CD4-positive, CD25-positive, alpha-beta regulatory T cell (primary cell): Measurements from ENCODE around the gene MBD5. TPM values are rescaled to one million over a fixed set of nuclear protein-coding genes. Genes with fewer than 3 reads are reported as not detected.

Source experiments
- ATAC-seq, 2 donors: fragments of 150-1000 bp; cut with Tn5 transposase; one replicate each; pipeline ENCODE4 v1.10.0; 2021; ENCODE audit warnings: low read depth in 2 of 2, moderate number of reproducible peaks in 2 of 2, moderate library complexity in 1 of 2
- DNase-seq, 3 donors: peaks; one replicate each; pipeline versions ENCODE4 v3.0.0 to v3.0.0-alpha.2; 2012 to 2022; ENCODE audit warnings: mixed read lengths in 1 of 3
- H3K27ac ChIP-seq: one replicate; pipeline ENCODE4 v1.7.0; 2013; ENCODE audit warnings: mild to moderate bottlenecking, low read length; ENCODE audit not compliant: insufficient read depth, poor library complexity, severe bottlenecking
- H3K27me3 ChIP-seq: one replicate; pipeline ENCODE4 v1.7.0; 2013; ENCODE audit warnings: low read length; ENCODE audit not compliant: control insufficient read depth, insufficient read depth
- H3K36me3 ChIP-seq: one replicate; pipeline ENCODE4 v1.7.0; 2013; ENCODE audit warnings: mild to moderate bottlenecking, low read length, moderate library complexity; ENCODE audit not compliant: control insufficient read depth, insufficient read depth
- H3K4me1 ChIP-seq: 2 replicates; pipeline ENCODE4 v1.7.0; 2013; ENCODE audit warnings: mild to moderate bottlenecking, low read length; ENCODE audit not compliant: insufficient read depth, control insufficient read depth, poor library complexity, severe bottlenecking
- H3K4me3 ChIP-seq: one replicate; pipeline ENCODE4 v1.7.0; 2013; ENCODE audit warnings: low read depth, mild to moderate bottlenecking, low read length, moderate library complexity
- H3K9me3 ChIP-seq, 2 experiments: 1 replicate in 1 of 2; 2 replicates in 1 of 2; pipeline ENCODE4 v1.7.0; 2013; ENCODE audit warnings: low read length in 2 of 2, mild to moderate bottlenecking in 1 of 2, moderate library complexity in 1 of 2; ENCODE audit not compliant: control insufficient read depth in 2 of 2
- H3K27ac Mint-ChIP-seq, 3 donors: one replicate each; pipeline ENCODE4 v1.8.0; 2020 to 2022; ENCODE audit warnings: mild to moderate bottlenecking in 3 of 3, mixed read lengths in 3 of 3, moderate library complexity in 2 of 3
- H3K27me3 Mint-ChIP-seq: one replicate; pipeline ENCODE4 v1.8.0; 2022; ENCODE audit warnings: mild to moderate bottlenecking, mixed read lengths
- H3K36me3 Mint-ChIP-seq: one replicate; pipeline ENCODE4 v1.8.0; 2020; ENCODE audit warnings: mixed read lengths
- H3K4me1 Mint-ChIP-seq, 4 donors: one replicate each; pipeline ENCODE4 v1.8.0; 2020 to 2022; ENCODE audit warnings: mixed read lengths in 4 of 4, mild to moderate bottlenecking in 1 of 4
- H3K4me3 Mint-ChIP-seq, 4 donors: one replicate each; pipeline ENCODE4 v1.8.0; 2020 to 2022; ENCODE audit warnings: mild to moderate bottlenecking in 4 of 4, mixed read lengths in 4 of 4, moderate library complexity in 3 of 4
- H3K9me3 Mint-ChIP-seq, 7 donors: one replicate each; pipeline ENCODE4 v1.8.0; 2020 to 2022; ENCODE audit warnings: mixed read lengths in 7 of 7, mild to moderate bottlenecking in 3 of 7, moderate library complexity in 2 of 7
- polyA plus RNA-seq, 4 donors: library from polyadenylated mRNA; unstranded; fragments of 300-500 nt; fragmentation: Illumina TruSeq; gene quantifications; one replicate each; pipeline ENCODE4 v1.2.3, GENCODE V29; 2021
- total RNA-seq: library from RNA; stranded (reverse); gene quantifications from one replicate; pipeline ENCODE4 v1.2.3, GENCODE V29; 2022

MBD5 gene
- total and polyA plus RNA-seq, 5 donors from 2014 or later = 11.7 to 62.6 (median 13.1) TPM

DNA sequence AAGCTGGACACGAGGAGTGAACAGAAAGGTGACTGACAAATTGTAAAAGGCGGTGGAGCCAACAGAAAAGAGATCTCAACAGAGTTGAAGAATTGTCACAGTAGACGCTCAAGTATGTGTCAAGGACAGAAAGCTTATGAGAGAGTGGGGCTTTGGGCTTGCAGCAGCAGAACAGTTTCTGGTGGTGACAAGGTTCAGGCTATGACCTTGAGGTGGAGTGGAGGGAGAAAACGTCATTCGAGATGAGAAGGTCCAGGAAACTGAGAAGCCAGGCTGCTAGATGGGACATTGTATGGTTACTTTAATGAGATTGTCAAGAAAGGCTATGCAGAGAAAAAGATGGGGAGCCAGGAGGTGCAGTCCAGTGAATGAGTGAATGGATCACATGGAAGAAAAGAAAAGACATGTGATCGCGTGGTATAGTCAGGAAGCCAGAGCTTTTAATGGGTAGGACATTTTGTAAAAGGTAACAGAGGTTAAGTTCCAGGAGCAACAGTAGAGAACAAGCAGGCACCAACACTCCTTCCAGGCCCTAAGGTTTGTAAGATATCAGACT, 532.5 kb downstream of the MBD5 start:
- H3K9me3 ChIP-seq = no peaks in the 10 kb centered on the region
- peak overlapping the region; percentile 66 for H3K27ac ChIP-seq
- no peaks in the 10 kb centered on the region for H3K27me3 ChIP-seq
- ATAC-seq (peak; percentile 28 to 30), DNase-seq (no peak)
- H3K36me3 ChIP-seq = no peaks in the 10 kb centered on the region
- Mint-ChIP-seq H3K27ac (no peak overlapping the region), H3K4me3 (no peak overlapping the region), H3K27me3 (no peaks in the 10 kb centered on the region), H3K9me3 (peaks cover 0 to 3% (median 0%) of the 10 kb centered on the region in 7 donors), H3K4me1 (peaks cover 0 to 11% (median 2%) of the 10 kb centered on the region in 4 donors), H3K36me3 (no peaks in the 10 kb centered on the region)
- H3K4me3 ChIP-seq = peak overlapping the region; percentile 98
- peaks cover 9% of the 10 kb centered on the region for H3K4me1 ChIP-seq

DNA sequence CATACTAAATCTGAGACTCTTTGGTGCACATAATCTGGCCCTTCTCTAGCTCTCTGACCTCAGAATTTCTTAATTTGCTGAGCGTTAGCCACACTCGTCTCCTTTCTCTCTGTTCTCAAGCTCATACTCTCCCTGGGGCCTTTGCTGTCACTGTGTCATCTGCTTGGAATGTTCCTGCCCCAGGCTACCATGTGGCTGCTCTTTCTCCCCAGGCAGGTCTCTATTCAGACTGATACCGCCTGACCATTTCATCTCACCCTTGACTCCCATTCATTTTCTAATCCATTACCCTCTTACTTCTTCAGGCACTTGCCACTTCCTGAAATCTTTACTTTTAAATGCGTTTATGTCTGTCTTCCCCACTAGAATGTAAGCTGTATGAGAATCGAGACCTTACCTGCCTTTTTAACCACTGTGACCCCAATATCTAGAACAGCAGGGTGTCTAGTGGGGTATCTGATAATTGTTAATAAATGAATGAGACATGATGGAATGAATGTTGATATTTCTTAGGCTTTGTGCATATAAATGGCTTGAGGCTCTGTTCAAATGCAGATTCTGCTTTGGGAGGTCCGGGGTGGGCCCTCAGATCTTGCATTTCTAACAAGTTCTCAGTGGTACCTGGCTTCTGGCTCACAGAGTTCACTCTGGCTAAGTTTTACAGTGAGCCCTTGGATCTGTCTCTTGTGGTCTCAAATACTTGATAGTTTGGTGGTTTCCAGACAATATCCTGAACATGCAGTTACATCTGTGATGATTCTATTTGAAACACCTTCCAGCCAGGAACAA, 533.8 kb downstream of the MBD5 start:
- Histone ChIP-seq H3K9me3 (no peaks in the 10 kb centered on the region), H3K27me3 (no peaks in the 10 kb centered on the region), H3K27ac (no peak overlapping the region), H3K4me3 (no peak overlapping the region), H3K4me1 (peaks cover 9% of the 10 kb centered on the region), H3K36me3 (no peaks in the 10 kb centered on the region)
- ATAC-seq = no peak
- no peaks in the 10 kb centered on the region for H3K27me3 Mint-ChIP-seq
- no peak overlapping the region for H3K27ac Mint-ChIP-seq
- no peaks in the 10 kb centered on the region for H3K36me3 Mint-ChIP-seq
- H3K4me1 Mint-ChIP-seq = peaks cover 0 to 11% (median 2%) of the 10 kb centered on the region in 4 donors
- peaks cover 0 to 3% (median 0%) of the 10 kb centered on the region in 7 donors for H3K9me3 Mint-ChIP-seq
- DNase-seq = no peak
- H3K4me3 Mint-ChIP-seq = no peak overlapping the region

DNA sequence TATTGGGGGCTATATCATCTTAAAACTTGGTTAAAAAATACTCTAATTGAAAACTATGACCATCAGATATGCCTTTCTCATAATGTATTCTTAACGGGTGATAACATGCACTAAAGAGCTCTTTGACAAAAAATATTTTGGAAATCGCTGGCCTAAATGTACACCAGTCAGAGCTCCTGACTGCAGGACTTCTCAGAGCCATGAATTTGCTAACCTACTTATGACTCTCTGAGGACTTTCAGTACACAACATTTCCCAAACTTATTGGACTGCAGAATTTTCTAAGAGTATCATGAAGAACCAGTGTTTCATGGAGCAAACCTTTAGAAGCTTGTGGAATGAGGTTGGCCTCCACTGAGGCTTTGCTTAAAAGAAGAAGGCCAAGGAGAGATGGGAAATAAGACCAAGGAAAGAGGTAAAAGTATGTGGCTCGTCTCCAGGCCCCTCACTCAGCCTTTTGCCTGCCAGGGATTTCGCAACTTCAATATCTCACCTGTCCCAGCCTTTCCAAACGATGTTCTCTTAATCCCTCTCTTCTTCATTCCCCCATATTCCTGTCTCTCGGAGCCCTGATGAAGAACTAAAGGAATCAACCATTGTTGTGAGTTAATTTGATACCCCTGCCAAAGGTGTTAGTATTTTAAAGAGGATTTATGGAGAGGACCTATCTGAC, 534.9 kb downstream of the MBD5 start:
- ATAC-seq = no peak
- Mint-ChIP-seq H3K4me1 (peaks cover 0 to 11% (median 2%) of the 10 kb centered on the region in 4 donors), H3K4me3 (peak overlapping the region in 1 of 4 donors; percentile 90), H3K9me3 (peaks cover 0 to 3% (median 0%) of the 10 kb centered on the region in 7 donors), H3K27ac (no peak overlapping the region), H3K36me3 (no peaks in the 10 kb centered on the region), H3K27me3 (no peaks in the 10 kb centered on the region)
- peaks cover 9% of the 10 kb centered on the region for H3K4me1 ChIP-seq
- H3K4me3 ChIP-seq = no peak overlapping the region
- DNase-seq = no peak
- no peaks in the 10 kb centered on the region for H3K36me3 ChIP-seq
- no peak overlapping the region for H3K27ac ChIP-seq
- no peaks in the 10 kb centered on the region for H3K27me3 ChIP-seq
- no peaks in the 10 kb centered on the region for H3K9me3 ChIP-seq

DNA sequence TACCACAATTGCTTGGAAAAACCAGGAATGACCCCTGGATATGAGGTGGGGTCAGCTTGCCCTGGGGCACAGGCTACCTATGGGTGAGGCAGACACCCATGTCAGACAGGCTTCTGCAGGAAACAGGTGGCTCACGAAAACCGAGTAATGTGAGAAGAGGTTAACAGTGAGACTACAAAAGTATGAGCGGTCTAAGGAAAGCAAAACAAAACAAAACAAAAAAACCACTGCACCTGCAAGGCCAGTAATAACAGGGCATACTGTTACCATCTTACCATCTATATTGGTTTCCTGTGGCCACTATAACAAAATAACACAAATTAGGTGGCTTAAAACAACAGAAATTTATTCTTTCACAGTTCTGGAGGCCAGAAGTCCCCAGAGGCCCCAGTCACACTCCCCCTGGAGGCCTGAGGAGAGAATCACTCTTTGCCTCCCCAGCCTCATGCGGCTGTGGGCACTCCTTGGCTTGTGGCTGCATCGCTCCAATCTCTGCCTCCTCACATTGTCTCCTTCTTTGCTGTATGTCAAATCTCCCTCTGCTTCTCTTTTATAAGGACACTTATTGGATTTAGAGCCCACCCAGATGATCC, 537.0 kb downstream of the MBD5 start:
- Mint-ChIP-seq H3K27ac (no peak overlapping the region), H3K4me3 (no peak overlapping the region), H3K4me1 (peaks cover 0 to 4% (median 0%) of the 10 kb centered on the region in 4 donors), H3K36me3 (no peaks in the 10 kb centered on the region), H3K27me3 (no peaks in the 10 kb centered on the region), H3K9me3 (peaks cover 0 to 3% (median 0%) of the 10 kb centered on the region in 7 donors)
- Histone ChIP-seq H3K4me1 (peaks cover 5% of the 10 kb centered on the region), H3K36me3 (no peaks in the 10 kb centered on the region), H3K9me3 (no peaks in the 10 kb centered on the region), H3K4me3 (no peak overlapping the region), H3K27me3 (no peaks in the 10 kb centered on the region), H3K27ac (no peak overlapping the region)
- peak in 1 of 3 donors; percentile 38 for DNase-seq
- no peak for ATAC-seq

DNA sequence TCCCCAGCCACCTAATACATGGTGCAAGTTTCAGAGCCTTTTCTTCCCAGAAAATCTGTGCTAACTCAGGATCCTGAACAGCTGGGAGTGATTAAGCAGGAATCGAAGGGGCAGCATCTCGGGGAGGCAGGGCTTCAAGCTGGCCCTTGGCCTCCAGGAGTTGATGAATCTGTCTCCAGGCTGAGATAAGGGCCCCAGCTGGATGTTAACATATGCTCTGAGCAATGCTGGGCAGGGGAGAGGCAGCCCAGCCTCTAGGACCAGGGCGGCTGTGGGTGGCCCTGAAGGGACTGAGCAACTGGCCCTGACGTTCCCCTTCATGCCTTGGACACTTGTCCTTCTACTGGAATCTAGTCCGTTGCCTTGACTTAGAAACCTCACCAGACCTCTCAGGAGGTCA, 539.6 kb downstream of the MBD5 start:
- Histone ChIP-seq H3K27ac (no peak overlapping the region), H3K4me3 (no peak overlapping the region), H3K9me3 (no peaks in the 10 kb centered on the region), H3K36me3 (no peaks in the 10 kb centered on the region), H3K4me1 (no peaks in the 10 kb centered on the region), H3K27me3 (no peaks in the 10 kb centered on the region)
- no peaks in the 10 kb centered on the region for H3K36me3 Mint-ChIP-seq
- H3K27ac Mint-ChIP-seq = no peak overlapping the region
- no peak overlapping the region for H3K4me3 Mint-ChIP-seq
- ATAC-seq = no peak
- peaks cover 0 to 3% (median 0%) of the 10 kb centered on the region in 7 donors for H3K9me3 Mint-ChIP-seq
- H3K27me3 Mint-ChIP-seq = peaks cover 4% of the 10 kb centered on the region
- no peak for DNase-seq
- H3K4me1 Mint-ChIP-seq = peaks cover 0 to 4% (median 0%) of the 10 kb centered on the region in 4 donors

DNA sequence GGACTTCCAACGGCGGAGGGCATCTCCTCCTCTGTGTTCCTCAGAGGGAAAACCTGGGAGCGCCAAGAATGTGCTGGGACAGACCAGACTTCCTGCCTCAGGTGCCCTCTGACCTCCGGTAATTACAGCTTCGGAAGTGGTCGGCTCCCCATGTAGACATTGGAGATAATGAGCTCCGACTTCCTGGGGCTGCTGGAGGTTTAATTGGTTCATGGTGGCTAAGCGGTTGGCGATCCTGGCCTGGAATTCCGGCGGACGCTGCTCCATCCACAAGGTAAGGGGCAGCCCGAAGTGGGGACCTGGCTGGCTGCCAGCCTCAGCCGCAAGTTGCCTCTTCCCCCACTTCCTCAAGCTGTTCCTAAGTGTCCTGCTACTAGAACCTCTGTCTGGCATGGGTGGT, 540.5 kb downstream of the MBD5 start:
- no peaks in the 10 kb centered on the region for H3K27me3 ChIP-seq
- no peak overlapping the region for H3K4me3 Mint-ChIP-seq
- H3K9me3 Mint-ChIP-seq = peaks cover 0 to 3% (median 0%) of the 10 kb centered on the region in 7 donors
- H3K27ac ChIP-seq = no peak overlapping the region
- H3K4me1 Mint-ChIP-seq = peaks cover 0 to 4% (median 0%) of the 10 kb centered on the region in 4 donors
- no peak overlapping the region for H3K4me3 ChIP-seq
- ATAC-seq = no peak
- H3K36me3 ChIP-seq = no peaks in the 10 kb centered on the region
- H3K27ac Mint-ChIP-seq = no peak overlapping the region
- no peak for DNase-seq
- no peaks in the 10 kb centered on the region for H3K36me3 Mint-ChIP-seq
- no peaks in the 10 kb centered on the region for H3K9me3 ChIP-seq
- H3K27me3 Mint-ChIP-seq = peaks cover 10% of the 10 kb centered on the region
- no peaks in the 10 kb centered on the region for H3K4me1 ChIP-seq

DNA sequence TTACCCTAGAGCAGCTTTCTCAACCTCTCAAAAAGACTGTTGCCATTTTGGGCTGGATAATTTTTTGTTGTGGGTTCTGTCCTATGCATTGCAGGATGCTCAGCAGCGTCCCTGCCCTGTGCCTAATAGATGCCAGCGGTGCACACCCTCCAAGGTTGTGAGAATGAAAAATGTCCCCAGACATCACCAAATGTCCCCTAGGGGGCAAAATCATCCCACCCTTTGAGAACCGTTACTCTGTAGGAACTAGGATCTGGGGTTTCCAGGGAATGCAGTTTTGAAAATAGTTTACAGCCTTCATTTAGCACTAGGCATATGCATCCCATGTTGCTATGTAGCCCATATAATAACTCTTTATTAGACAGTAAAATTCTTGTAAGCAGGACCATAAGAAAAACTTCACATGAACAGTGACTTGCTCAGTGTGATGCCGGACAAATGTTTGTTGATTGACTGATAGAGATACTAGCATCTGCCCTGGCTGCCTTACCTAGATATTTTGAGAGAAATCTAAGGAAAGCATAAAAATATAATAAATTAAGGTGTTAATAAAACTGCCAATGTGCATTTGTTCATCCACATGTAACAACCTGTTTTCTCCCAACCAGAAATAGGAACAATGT, 544.5 kb downstream of the MBD5 start:
- Histone ChIP-seq H3K9me3 (no peaks in the 10 kb centered on the region), H3K4me3 (no peak overlapping the region), H3K27me3 (no peaks in the 10 kb centered on the region), H3K4me1 (no peaks in the 10 kb centered on the region), H3K27ac (no peak overlapping the region), H3K36me3 (no peaks in the 10 kb centered on the region)
- DNase-seq (no peak), ATAC-seq (no peak)
- no peak overlapping the region for H3K27ac Mint-ChIP-seq
- H3K4me3 Mint-ChIP-seq = no peak overlapping the region
- H3K27me3 Mint-ChIP-seq = peaks cover 20% of the 10 kb centered on the region
- H3K36me3 Mint-ChIP-seq = no peaks in the 10 kb centered on the region
- H3K9me3 Mint-ChIP-seq = peaks cover 0 to 2% (median 0%) of the 10 kb centered on the region in 7 donors
- no peaks in the 10 kb centered on the region for H3K4me1 Mint-ChIP-seq
